H7 (cell line): ENCODE data around the gene GJB2. TPM values are rescaled to one million over a fixed set of nuclear protein-coding genes. Genes with fewer than 3 reads are reported as not detected.

Experiments used
- DNase-seq: peaks from one replicate; pipeline ENCODE4 v3.0.0; 2012
- H3K27me3 ChIP-seq: 2 replicates; pipeline ENCODE4 v1.6.0; 2011; ENCODE audit warnings: mild to moderate bottlenecking, low read length; ENCODE audit not compliant: control insufficient read depth, insufficient read depth
- H3K36me3 ChIP-seq: replicated peaks from 2 replicates; pipeline ENCODE4 v1.5.1; 2011; ENCODE audit warnings: low read length; ENCODE audit not compliant: control insufficient read depth, insufficient read depth
- H3K4me3 ChIP-seq: 2 replicates; pipeline ENCODE4 v1.5.1; 2011; ENCODE audit warnings: low read depth, mild to moderate bottlenecking, control low read depth, low read length, moderate library complexity; ENCODE audit not compliant: insufficient read depth
- total RNA-seq: library from RNA; depleted of rRNA; stranded (reverse); fragments of >200 nt; shearing (Covaris generic); gene quantifications from 2 replicates; pipeline ENCODE4 v1.2.3, GENCODE V29; 2014; rRNA removed

The GJB2 gene
- total RNA-seq, 1 experiment from 2014 or later, result 0.07 TPM

- Histone ChIP-seq H3K4me3 (no peak overlapping the region), H3K36me3 (no peaks in the 10 kb centered on the region), H3K27me3 (no peaks in the 10 kb centered on the region; the same call in 1 of the 2 replicates)
- no peak for DNase-seq
These were observed 47.2 kb downstream of the GJB2 start for GRCh38 chr13:20145521-20145920.

GRCh38 chr13:20144141-20144850 lies 48.4 kb downstream of the GJB2 start:
- Histone ChIP-seq H3K27me3 (no peaks in the 10 kb centered on the region; the same call in 1 of the 2 replicates), H3K4me3 (no peak overlapping the region), H3K36me3 (no peaks in the 10 kb centered on the region)
- DNase-seq, result no peak

DNA sequence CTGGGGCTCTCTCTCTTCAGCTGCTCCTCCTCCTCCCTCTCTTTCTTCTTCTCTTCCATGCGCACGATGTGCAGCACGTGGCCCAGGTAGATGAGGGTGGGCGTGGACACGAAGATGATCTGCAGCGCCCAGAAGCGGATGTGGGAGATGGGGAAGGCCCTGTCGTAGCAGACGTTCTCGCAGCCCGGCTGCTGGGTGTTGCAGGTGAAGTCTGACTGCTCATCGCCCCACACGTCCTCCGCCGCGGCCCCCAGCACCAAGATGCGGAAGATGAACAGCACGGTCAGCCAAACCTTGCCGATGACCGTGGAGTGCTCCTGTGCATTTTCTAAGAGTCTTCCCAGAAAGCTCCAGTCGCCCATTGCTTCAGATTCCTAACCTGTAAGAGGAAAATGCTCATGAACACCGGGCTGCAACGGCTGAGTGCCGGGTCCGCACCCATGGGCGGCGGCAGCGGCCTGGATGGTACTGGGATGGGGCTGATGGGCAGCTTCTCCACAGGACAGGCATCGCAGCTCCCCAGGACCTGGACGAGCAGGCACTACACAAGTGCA lies 49.7 kb downstream of the GJB2 start:
- Histone ChIP-seq H3K27me3 (peaks cover 1% of the 10 kb centered on the region; the same call in 1 of the 2 replicates), H3K4me3 (no peak overlapping the region), H3K36me3 (no peaks in the 10 kb centered on the region)
- DNase-seq, result peak; percentile 40

DNA sequence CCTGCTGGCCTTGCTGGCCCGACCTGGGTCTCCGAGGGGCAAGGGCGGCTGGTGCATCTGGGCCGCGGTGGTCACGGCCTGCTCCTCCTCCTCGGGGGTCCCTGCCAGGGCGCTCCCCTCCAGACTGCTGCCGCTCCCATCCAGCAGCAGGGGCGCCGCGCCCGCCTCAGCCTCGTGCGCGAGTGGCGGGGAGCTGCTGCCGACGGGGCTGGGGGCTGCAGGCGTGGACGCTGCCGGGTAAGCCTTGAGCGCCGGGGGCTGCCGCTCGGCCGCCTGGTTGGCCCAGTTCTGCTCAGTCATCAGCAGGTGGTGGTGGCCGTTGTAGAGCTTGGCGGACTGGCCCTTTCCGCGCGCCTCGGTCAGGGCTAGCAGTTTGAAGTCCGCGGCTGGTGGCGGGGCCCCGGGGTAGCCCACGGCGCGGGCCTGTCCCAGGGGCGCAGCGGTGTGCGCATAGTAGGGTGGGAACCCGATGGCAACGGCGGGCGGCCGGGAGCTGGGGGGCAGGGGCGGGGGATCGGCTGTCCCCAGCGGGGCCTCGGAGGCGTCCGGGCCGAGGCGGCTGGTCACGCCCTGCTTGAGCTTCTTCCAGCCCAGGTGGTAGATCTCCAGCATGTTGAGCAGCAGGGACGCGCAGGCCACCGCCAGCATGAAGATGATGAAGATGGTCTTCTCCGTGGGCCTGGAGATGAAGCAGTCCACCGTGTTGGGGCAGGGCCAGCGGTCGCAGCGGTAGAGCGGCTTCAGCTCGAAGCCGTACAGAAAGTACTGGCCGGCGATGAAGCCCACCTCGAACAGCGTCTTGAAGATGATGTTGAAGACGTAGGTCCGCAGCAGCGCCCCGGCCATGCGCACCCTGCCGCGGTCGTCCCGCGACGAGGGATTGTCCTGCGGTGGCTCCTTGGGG lies 50.5 kb downstream of the GJB2 start:
- H3K36me3 ChIP-seq, result no peaks in the 10 kb centered on the region
- peaks cover 8% of the 10 kb centered on the region for H3K27me3 ChIP-seq
- H3K4me3 ChIP-seq, result no peak overlapping the region
- peak; percentile 65 for DNase-seq

DNA sequence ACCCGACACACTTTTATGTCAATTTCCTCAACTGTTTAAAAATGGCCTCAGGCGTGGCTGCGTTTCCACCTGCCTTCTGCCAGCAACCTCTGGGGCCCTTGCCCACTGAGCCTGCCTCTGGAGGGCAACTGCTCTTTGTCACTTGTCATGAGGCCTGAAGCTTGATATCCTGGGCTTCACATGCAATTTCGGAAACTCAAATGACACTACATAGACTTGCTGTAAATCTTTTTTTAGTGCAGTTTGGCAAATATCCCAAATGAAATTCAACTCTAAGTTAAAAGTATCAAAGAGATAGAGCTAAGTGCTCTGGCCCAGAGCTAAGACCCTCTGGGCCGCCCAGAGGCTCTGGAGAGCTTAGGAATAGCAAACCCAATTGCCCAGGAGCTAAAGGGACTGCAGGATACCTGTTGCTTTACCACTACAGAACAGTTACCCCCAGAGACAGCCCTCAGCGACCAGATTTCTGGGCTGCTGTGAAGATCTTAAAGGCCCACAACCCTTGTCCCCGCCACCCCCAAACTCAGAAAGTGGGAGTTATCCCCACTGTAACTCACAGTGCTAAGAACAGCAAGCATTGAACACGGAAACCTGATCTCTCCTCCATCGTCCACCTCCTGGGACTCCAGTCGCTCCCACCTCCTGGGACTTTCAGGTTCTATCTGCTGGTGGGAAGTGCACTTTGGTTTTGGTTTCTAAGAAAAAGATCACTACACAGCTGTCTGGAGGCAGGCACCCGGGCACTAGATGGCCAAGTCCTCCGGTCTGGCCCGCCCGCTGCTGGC lies 51.3 kb downstream of the GJB2 start:
- Histone ChIP-seq H3K36me3 (no peaks in the 10 kb centered on the region), H3K27me3 (peaks cover 8% of the 10 kb centered on the region), H3K4me3 (no peak overlapping the region)
- DNase-seq, result peak; percentile 47

GRCh38 chr13:20140487-20140886 lies 52.3 kb downstream of the GJB2 start:
- no peak for DNase-seq
- H3K27me3 ChIP-seq, result peaks cover 8% of the 10 kb centered on the region
- no peaks in the 10 kb centered on the region for H3K36me3 ChIP-seq
- no peak overlapping the region for H3K4me3 ChIP-seq

GRCh38 chr13:20137875-20138274 lies 54.9 kb downstream of the GJB2 start:
- peaks cover 8% of the 10 kb centered on the region for H3K27me3 ChIP-seq
- no peak overlapping the region for H3K4me3 ChIP-seq
- no peak for DNase-seq
- no peaks in the 10 kb centered on the region for H3K36me3 ChIP-seq

Other genes with a start within 250 kb of the GJB2 start
- gene ZMYM2, start 234.2 kb downstream of the GJB2 start, total RNA-seq, result 91.9 and 132 TPM in 2 replicates
- gene GJA3, start 31.9 kb downstream of the GJB2 start, total RNA-seq, result 0.03 and 0.15 TPM in 2 replicates
- not detected in 2 replicates for gene GJB6, start 39.4 kb upstream of the GJB2 start, total RNA-seq